PC-3 (cell line): ENCODE measurements around the gene ZCCHC7. TPM values are rescaled to one million over a fixed set of nuclear protein-coding genes. Genes with fewer than 3 reads are reported as not detected.

Experiments used
- ATAC-seq: fragments of 200-7000 bp; cut with Tn5 transposase; 2 replicates; pipeline ENCODE4 v1.9.1; 2020; ENCODE audit warnings: mild to moderate bottlenecking, moderate library complexity
- BruUV-seq: library from RNA; stranded (reverse); fragments of 400-500 nt; replicated peaks from 2 replicates; lab custom pipeline; 2021; lab: Mats Ljungman, UMichigan
- CTCF ChIA-PET: fragments of 300-600 bp; sonication (Branson Sonifier 250); formaldehyde crosslinking; loops from one replicate; lab custom pipeline; 2022; ENCODE audit warnings: antibody characterized with exemption; lab: Charles Lee
- POLR2A ChIA-PET: fragments of 300-600 bp; sonication (Branson Sonifier 250); formaldehyde crosslinking; loops from one replicate; lab custom pipeline; 2022; ENCODE audit warnings: antibody characterized with exemption; ENCODE audit not compliant: unreplicated experiment; lab: Charles Lee
- DNase-seq: peaks from one replicate; pipeline ENCODE4 v3.0.0-alpha.2; 2015
- H2AFZ ChIP-seq: fragments of 300-600 bp; sonication (generic); 2 replicates; pipeline ENCODE4 v1.6.0; 2016; ENCODE audit warnings: antibody characterized with exemption, low read length
- H3F3A ChIP-seq: fragments of 300-600 bp; sonication (generic); one replicate; pipeline ENCODE4 v1.6.0; 2017; ENCODE audit warnings: antibody characterized with exemption, low read length, control low read depth, mild to moderate bottlenecking; ENCODE audit not compliant: unreplicated experiment
- H3K27ac ChIP-seq: fragments of 300-600 bp; sonication (generic); 2 replicates; pipeline ENCODE4 v1.5.1; 2016; ENCODE audit warnings: mild to moderate bottlenecking, low read length
- H3K27me3 ChIP-seq: fragments of 300-600 bp; sonication (generic); 2 replicates; pipeline ENCODE4 v1.6.1; 2016; ENCODE audit warnings: low read length, mixed read lengths
- H3K36me3 ChIP-seq: fragments of 300-600 bp; sonication (generic); 2 replicates; pipeline ENCODE4 v1.6.1; 2016; ENCODE audit warnings: low read depth, mixed run types, low read length, mixed read lengths
- H3K4me1 ChIP-seq: fragments of 300-600 bp; sonication (generic); 2 replicates; pipeline ENCODE4 v1.5.1; 2016; ENCODE audit warnings: low read length; ENCODE audit not compliant: insufficient read depth
- H3K4me2 ChIP-seq: fragments of 300-600 bp; sonication (generic); 2 replicates; pipeline ENCODE4 v1.6.0; 2016; ENCODE audit warnings: low read length
- H3K4me3 ChIP-seq: fragments of 300-600 bp; sonication (generic); 2 replicates; pipeline ENCODE4 v1.5.1; 2016; ENCODE audit warnings: mild to moderate bottlenecking, low read length, mixed read lengths
- H3K79me2 ChIP-seq: fragments of 300-600 bp; sonication (generic); 2 replicates; pipeline ENCODE4 v1.6.1; 2017; ENCODE audit warnings: low read length, mixed read lengths
- H3K9ac ChIP-seq: fragments of 300-600 bp; sonication (generic); 2 replicates; pipeline ENCODE4 v1.6.0; 2016; ENCODE audit warnings: mild to moderate bottlenecking, low read length
- H3K9me2 ChIP-seq: fragments of 300-600 bp; sonication (generic); replicated peaks from 2 replicates; pipeline ENCODE4 v1.6.1; 2016; ENCODE audit warnings: mixed run types, low read length, mixed read lengths
- H3K9me3 ChIP-seq: fragments of 300-600 bp; sonication (generic); 2 replicates; pipeline ENCODE4 v1.6.1; 2016; ENCODE audit warnings: low read length, mixed read lengths
- H4K20me1 ChIP-seq: fragments of 300-600 bp; sonication (generic); 2 replicates; pipeline ENCODE4 v1.6.1; 2016; ENCODE audit warnings: low read length, mixed read lengths
- EZH2 ChIP-seq: fragments of 300-600 bp; sonication (generic); IDR thresholded peaks from one replicate; pipeline ENCODE4 v1.6.1; 2017; ENCODE audit warnings: antibody characterized with exemption, mild to moderate bottlenecking, low read length; ENCODE audit not compliant: unreplicated experiment
- EZH2phosphoT487 ChIP-seq: fragments of 300-600 bp; sonication (generic); IDR thresholded peaks from 2 replicates; pipeline ENCODE4 v1.6.1; 2018; ENCODE audit warnings: mild to moderate bottlenecking, antibody characterized with exemption, low read length, borderline replicate concordance
- intact Hi-C: fragments of 100-400 bp; cut with micrococcal nuclease; formaldehyde crosslinking; loops from 2 replicates; pipeline ENCODE4 v1.9.0; 2023
- total RNA-seq: library from RNA; depleted of rRNA; stranded (reverse); fragments of >200 nt; gene quantifications from 2 replicates; pipeline ENCODE4 v1.2.3, GENCODE V29; 2014
- TF ChIP-seq, protein P1 (sequence below): fragments of 300-600 bp; sonication (generic); conservative IDR thresholded peaks from 2 replicates; pipeline ENCODE4 v1.5.1; 2017; ENCODE audit warnings: antibody characterized with exemption, low read depth, mild to moderate bottlenecking, low read length

ZCCHC7 gene
- total RNA-seq, 1 experiment from 2014 or later = 6.5 TPM

DNA sequence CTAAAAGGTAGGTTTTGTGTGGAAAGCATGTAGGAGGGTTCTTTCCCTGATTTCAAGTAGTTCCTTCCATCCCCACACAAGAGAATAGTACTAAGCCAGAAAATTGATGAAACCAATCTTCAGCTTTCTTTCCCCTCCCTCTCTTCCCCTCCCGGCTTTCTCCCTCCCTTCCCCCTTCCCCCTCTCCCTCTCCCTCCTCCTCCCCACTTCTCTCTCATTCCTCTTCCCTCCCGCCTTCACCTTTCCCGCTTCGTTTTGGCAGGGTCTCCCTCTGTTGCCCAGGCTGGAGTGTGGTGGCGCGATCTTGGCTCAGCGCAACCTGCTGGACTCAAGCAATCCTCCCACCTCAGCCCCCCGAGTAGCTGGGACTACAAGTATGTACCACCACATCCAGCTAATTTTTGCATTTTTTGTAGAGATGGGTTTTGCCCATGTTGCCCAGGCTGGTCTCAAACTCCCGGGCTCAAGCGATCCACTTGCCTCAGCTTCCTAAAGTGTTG lies 85.8 kb downstream of the ZCCHC7 start:
- Histone ChIP-seq H2AFZ (no peak overlapping the region), H3K9me2 (no peaks in the 10 kb centered on the region), H3K27ac (no peak overlapping the region), H3K9me3 (no peaks in the 10 kb centered on the region), H3K9ac (no peak overlapping the region), H3F3A (no peaks in the 10 kb centered on the region), H4K20me1 (no peaks in the 10 kb centered on the region), H3K27me3 (no peaks in the 10 kb centered on the region), H3K79me2 (no peaks in the 10 kb centered on the region), H3K4me2 (no peak overlapping the region), H3K4me1 (no peaks in the 10 kb centered on the region), H3K36me3 (no peaks in the 10 kb centered on the region), H3K4me3 (no peak overlapping the region)
- no TSS peak for BruUV-seq
- TF ChIP-seq EZH2phosphoT487 (no peak), EZH2 (no peak)
- TF ChIP-seq, protein P1, sequence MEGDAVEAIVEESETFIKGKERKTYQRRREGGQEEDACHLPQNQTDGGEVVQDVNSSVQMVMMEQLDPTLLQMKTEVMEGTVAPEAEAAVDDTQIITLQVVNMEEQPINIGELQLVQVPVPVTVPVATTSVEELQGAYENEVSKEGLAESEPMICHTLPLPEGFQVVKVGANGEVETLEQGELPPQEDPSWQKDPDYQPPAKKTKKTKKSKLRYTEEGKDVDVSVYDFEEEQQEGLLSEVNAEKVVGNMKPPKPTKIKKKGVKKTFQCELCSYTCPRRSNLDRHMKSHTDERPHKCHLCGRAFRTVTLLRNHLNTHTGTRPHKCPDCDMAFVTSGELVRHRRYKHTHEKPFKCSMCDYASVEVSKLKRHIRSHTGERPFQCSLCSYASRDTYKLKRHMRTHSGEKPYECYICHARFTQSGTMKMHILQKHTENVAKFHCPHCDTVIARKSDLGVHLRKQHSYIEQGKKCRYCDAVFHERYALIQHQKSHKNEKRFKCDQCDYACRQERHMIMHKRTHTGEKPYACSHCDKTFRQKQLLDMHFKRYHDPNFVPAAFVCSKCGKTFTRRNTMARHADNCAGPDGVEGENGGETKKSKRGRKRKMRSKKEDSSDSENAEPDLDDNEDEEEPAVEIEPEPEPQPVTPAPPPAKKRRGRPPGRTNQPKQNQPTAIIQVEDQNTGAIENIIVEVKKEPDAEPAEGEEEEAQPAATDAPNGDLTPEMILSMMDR = no peak
- CTCF ChIA-PET = no interaction called here
- intact Hi-C loops = no loop called here
- ATAC-seq (no peak), DNase-seq (no peak)
- POLR2A ChIA-PET = no interaction called here

DNA sequence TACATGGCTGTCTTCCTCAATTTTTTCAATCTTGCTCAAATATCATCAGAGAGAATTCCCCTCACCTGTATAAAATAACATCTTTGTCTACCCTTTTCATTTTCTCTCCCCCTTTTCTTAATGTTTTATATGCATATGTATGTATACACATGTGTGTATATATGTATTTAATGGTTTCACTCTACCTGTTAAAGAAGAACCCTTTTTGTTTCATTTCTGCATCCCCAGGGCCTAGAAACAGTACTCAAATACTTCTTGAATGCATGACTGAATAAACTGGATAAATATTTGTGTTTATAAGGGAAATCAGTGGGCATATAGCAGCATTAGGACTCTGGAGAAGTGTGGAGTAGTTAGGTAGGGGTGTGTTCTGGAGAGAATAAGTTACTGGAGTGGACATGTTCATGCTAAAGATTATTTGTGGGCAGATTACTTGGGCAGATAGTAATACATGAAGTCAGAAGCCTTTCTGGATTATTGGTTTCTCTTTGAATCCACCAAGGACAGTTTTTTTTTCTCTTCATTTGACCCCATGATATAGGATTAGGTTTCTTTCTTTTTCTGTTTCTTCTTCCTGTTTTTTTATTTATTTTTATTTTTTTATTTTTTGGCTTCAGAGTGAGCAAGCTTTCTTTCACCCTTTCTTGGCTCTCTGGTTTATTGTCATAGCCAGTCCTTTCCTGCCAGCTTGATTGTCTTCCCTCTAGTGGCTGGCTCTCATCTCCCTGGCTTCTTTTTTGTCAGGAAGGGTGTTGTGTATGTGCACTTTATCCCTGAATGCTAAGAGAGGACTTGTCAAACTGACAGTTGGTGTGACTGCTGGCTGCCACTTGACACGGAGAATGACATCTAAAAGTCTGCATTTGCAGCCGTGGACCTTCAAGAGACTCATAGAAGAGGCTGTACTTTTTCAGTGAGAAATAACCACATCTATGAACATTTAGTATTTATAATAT lies 89.3 kb downstream of the ZCCHC7 start:
- no peaks in the 10 kb centered on the region for H3K9me2 ChIP-seq
- no peaks in the 10 kb centered on the region for H3K27me3 ChIP-seq
- no peak overlapping the region for H3K27ac ChIP-seq
- DNase-seq (peak; percentile 8), ATAC-seq (0 out of 2 replicates have a peak, but pooled peaks have one; percentile 31)
- H3K79me2 ChIP-seq = no peaks in the 10 kb centered on the region
- no peaks in the 10 kb centered on the region for H3F3A ChIP-seq
- no peak overlapping the region for H3K4me2 ChIP-seq
- no peaks in the 10 kb centered on the region for H3K36me3 ChIP-seq
- H2AFZ ChIP-seq = no peak overlapping the region
- peaks cover 7% of the 10 kb centered on the region; the same call in 1 of the 2 replicates for H3K4me1 ChIP-seq
- intact Hi-C loops = loop anchor here (5.0 kb wide), 1 partner anchor 38 kb away; no protein-coding TSS in a partner anchor
- ChIA-PET CTCF (no interaction called here), POLR2A (no interaction called here)
- H4K20me1 ChIP-seq = no peaks in the 10 kb centered on the region
- TF ChIP-seq EZH2phosphoT487 = no peak
- TF ChIP-seq EZH2 = no peak
- TF ChIP-seq, protein P1 = no peak; the same call in 1 of the 2 replicates
- no peak overlapping the region for H3K4me3 ChIP-seq
- no peaks in the 10 kb centered on the region for H3K9me3 ChIP-seq
- no peak overlapping the region for H3K9ac ChIP-seq
- BruUV-seq = no TSS peak
